Neural progenitor cell (in vitro differentiated cells): ENCODE data around the gene KAT2B. TPM values are rescaled to one million over a fixed set of nuclear protein-coding genes. Genes with fewer than 3 reads are reported as not detected.

Experiments
- DNase-seq: peaks from one replicate; pipeline ENCODE4 v3.0.0-alpha.2; 2016; ENCODE audit warnings: low spot score
- H2AFZ ChIP-seq: fragments of 200-600 bp; sonication (generic); replicated peaks from 2 replicates; pipeline ENCODE4 v1.6.1; 2016; ENCODE audit warnings: antibody characterized with exemption
- H3F3A ChIP-seq: fragments of 200-600 bp; sonication (generic); 2 replicates; pipeline ENCODE4 v1.6.1; 2016; ENCODE audit warnings: antibody characterized with exemption, low read depth
- H3K27ac ChIP-seq: fragments of 200-600 bp; sonication (generic); 2 replicates; pipeline ENCODE4 v1.5.1; 2016; ENCODE audit warnings: mild to moderate bottlenecking
- H3K27me3 ChIP-seq: fragments of 200-600 bp; sonication (generic); 2 replicates; pipeline ENCODE4 v1.6.1; 2016; ENCODE audit warnings: mild to moderate bottlenecking, moderate library complexity
- H3K36me3 ChIP-seq: fragments of 200-600 bp; sonication (generic); 2 replicates; pipeline ENCODE4 v1.5.1; 2016
- H3K4me1 ChIP-seq: fragments of 200-600 bp; sonication (generic); 2 replicates; pipeline ENCODE4 v1.6.1; 2016; ENCODE audit warnings: mixed run types
- H3K4me2 ChIP-seq: fragments of 200-600 bp; sonication (generic); 2 replicates; pipeline ENCODE4 v1.6.1; 2016
- H3K4me3 ChIP-seq: fragments of 200-600 bp; sonication (generic); 2 replicates; pipeline ENCODE4 v1.5.1; 2016
- H3K79me2 ChIP-seq: fragments of 200-600 bp; sonication (generic); 2 replicates; pipeline ENCODE4 v1.6.1; 2016; ENCODE audit warnings: low read depth
- H3K9ac ChIP-seq: fragments of 200-600 bp; sonication (generic); 2 replicates; pipeline ENCODE4 v1.6.1; 2016
- H3K9me3 ChIP-seq: fragments of 200-600 bp; sonication (generic); 2 replicates; pipeline ENCODE4 v1.5.1; 2016; ENCODE audit warnings: low read depth
- H4K20me1 ChIP-seq: fragments of 200-600 bp; sonication (generic); 2 replicates; pipeline ENCODE4 v1.6.1; 2016; ENCODE audit warnings: low read depth
- H3K27ac Mint-ChIP-seq: 3 replicates; pipeline ENCODE4 v1.8.0; 2021; ENCODE audit warnings: mixed read lengths
- H3K27me3 Mint-ChIP-seq: 2 replicates; pipeline ENCODE4 v1.8.0; 2022; ENCODE audit warnings: low read depth, mild to moderate bottlenecking, inconsistent platforms, moderate library complexity, mixed read lengths; ENCODE audit not compliant: insufficient read depth
- H3K36me3 Mint-ChIP-seq: 3 replicates; pipeline ENCODE4 v1.8.0; 2021; ENCODE audit warnings: mixed read lengths
- H3K4me1 Mint-ChIP-seq: 3 replicates; pipeline ENCODE4 v1.8.0; 2021; ENCODE audit warnings: mixed read lengths
- H3K4me3 Mint-ChIP-seq: 3 replicates; pipeline ENCODE4 v1.8.0; 2021; ENCODE audit warnings: mild to moderate bottlenecking, moderate library complexity, mixed read lengths
- H3K9me3 Mint-ChIP-seq: 3 replicates; pipeline ENCODE4 v1.8.0; 2020; ENCODE audit warnings: mixed read lengths
- CTCF ChIP-seq: fragments of 200-600 bp; sonication (generic); IDR thresholded peaks from 2 replicates; pipeline ENCODE4 v1.5.1; 2017; ENCODE audit warnings: antibody characterized with exemption, mild to moderate bottlenecking
- EZH2 ChIP-seq: fragments of 200-600 bp; sonication (generic); IDR thresholded peaks from 2 replicates; pipeline ENCODE4 v1.6.1; 2017; ENCODE audit warnings: antibody characterized with exemption, mild to moderate bottlenecking, moderate library complexity
- EZH2phosphoT487 ChIP-seq: fragments of 200-600 bp; sonication (generic); IDR thresholded peaks from 2 replicates; pipeline ENCODE4 v1.6.1; 2017; ENCODE audit warnings: antibody characterized with exemption
- total RNA-seq: library from RNA; depleted of rRNA; stranded (reverse); fragments of >200 nt; gene quantifications from 2 replicates; pipeline ENCODE4 v1.2.3, GENCODE V29; 2015; ENCODE audit warnings: low replicate concordance

The KAT2B gene
- total RNA-seq, 1 donor from 2014 or later, result 21.6 TPM

GRCh38 chr3:20160230-20160629 lies 120.0 kb downstream of the KAT2B start:
- Histone ChIP-seq H3K36me3 (peaks cover 49% of the 10 kb centered on the region), H3F3A (peaks cover 22% of the 10 kb centered on the region), H3K79me2 (peaks cover 20% of the 10 kb centered on the region), H3K4me2 (no peak overlapping the region), H3K27me3 (no peaks in the 10 kb centered on the region), H4K20me1 (no peaks in the 10 kb centered on the region), H3K27ac (no peak overlapping the region), H2AFZ (no peak overlapping the region), H3K4me1 (peaks cover 16% of the 10 kb centered on the region), H3K9me3 (no peaks in the 10 kb centered on the region), H3K4me3 (no peak overlapping the region), H3K9ac (no peak overlapping the region)
- Mint-ChIP-seq H3K9me3 (no peaks in the 10 kb centered on the region), H3K4me3 (no peak overlapping the region), H3K27me3 (no peaks in the 10 kb centered on the region), H3K36me3 (peaks cover 12% of the 10 kb centered on the region), H3K4me1 (peaks cover 4% of the 10 kb centered on the region), H3K27ac (no peak overlapping the region)
- no peak for DNase-seq
- no peak for TF ChIP-seq EZH2phosphoT487
- no peak for TF ChIP-seq CTCF
- no peak for TF ChIP-seq EZH2

GRCh38 chr3:20161714-20162113 lies 121.5 kb downstream of the KAT2B start:
- Histone ChIP-seq H2AFZ (no peak overlapping the region), H3K4me2 (no peak overlapping the region), H3K79me2 (peaks cover 20% of the 10 kb centered on the region), H4K20me1 (no peaks in the 10 kb centered on the region), H3K9ac (no peak overlapping the region), H3K9me3 (no peaks in the 10 kb centered on the region), H3F3A (peaks cover 9% of the 10 kb centered on the region), H3K36me3 (peaks cover 49% of the 10 kb centered on the region), H3K4me3 (no peak overlapping the region), H3K4me1 (peaks cover 18% of the 10 kb centered on the region), H3K27ac (no peak overlapping the region), H3K27me3 (no peaks in the 10 kb centered on the region)
- no peak for DNase-seq
- Mint-ChIP-seq H3K27ac (no peak overlapping the region), H3K36me3 (peaks cover 17% of the 10 kb centered on the region), H3K27me3 (no peaks in the 10 kb centered on the region), H3K4me3 (no peak overlapping the region), H3K9me3 (no peaks in the 10 kb centered on the region), H3K4me1 (peaks cover 6% of the 10 kb centered on the region)
- TF ChIP-seq EZH2phosphoT487, result no peak
- TF ChIP-seq EZH2, result no peak
- no peak for TF ChIP-seq CTCF

GRCh38 chr3:20173844-20174410 lies 133.7 kb downstream of the KAT2B start:
- no peak for TF ChIP-seq EZH2
- H3K9me3 Mint-ChIP-seq, result no peaks in the 10 kb centered on the region
- peak overlapping the region; percentile 36 for H3K27ac Mint-ChIP-seq
- no peak overlapping the region for H3K4me3 ChIP-seq
- no peak overlapping the region for H3K4me3 Mint-ChIP-seq
- H3K36me3 ChIP-seq, result peaks cover 63% of the 10 kb centered on the region
- no peaks in the 10 kb centered on the region for H3K27me3 ChIP-seq
- no peaks in the 10 kb centered on the region for H3K4me1 ChIP-seq
- no peak overlapping the region for H2AFZ ChIP-seq
- no peaks in the 10 kb centered on the region for H3K27me3 Mint-ChIP-seq
- no peaks in the 10 kb centered on the region for H4K20me1 ChIP-seq
- no peak overlapping the region for H3K4me2 ChIP-seq
- H3F3A ChIP-seq, result no peaks in the 10 kb centered on the region
- DNase-seq, result no peak
- H3K9ac ChIP-seq, result no peak overlapping the region
- no peaks in the 10 kb centered on the region for H3K4me1 Mint-ChIP-seq
- peaks cover 27% of the 10 kb centered on the region for H3K36me3 Mint-ChIP-seq
- no peaks in the 10 kb centered on the region for H3K9me3 ChIP-seq
- no peak overlapping the region for H3K27ac ChIP-seq
- peaks cover 9% of the 10 kb centered on the region for H3K79me2 ChIP-seq

- H3K27me3 Mint-ChIP-seq, result no peaks in the 10 kb centered on the region
- Histone ChIP-seq H3K9me3 (no peaks in the 10 kb centered on the region), H3F3A (peaks cover 8% of the 10 kb centered on the region), H3K79me2 (peaks cover 73% of the 10 kb centered on the region), H2AFZ (no peak overlapping the region), H3K36me3 (peaks cover 45% of the 10 kb centered on the region), H3K4me2 (no peak overlapping the region), H3K9ac (no peak overlapping the region), H3K27me3 (no peaks in the 10 kb centered on the region), H3K4me3 (no peak overlapping the region), H4K20me1 (peaks cover 3% of the 10 kb centered on the region), H3K4me1 (peaks cover 15% of the 10 kb centered on the region), H3K27ac (no peak overlapping the region)
- no peak overlapping the region for H3K27ac Mint-ChIP-seq
- TF ChIP-seq EZH2, result no peak
- no peak for TF ChIP-seq CTCF
- TF ChIP-seq EZH2phosphoT487, result no peak
- peaks cover 21% of the 10 kb centered on the region for H3K36me3 Mint-ChIP-seq
- no peak overlapping the region for H3K4me3 Mint-ChIP-seq
- no peak for DNase-seq
- no peaks in the 10 kb centered on the region for H3K4me1 Mint-ChIP-seq
- no peaks in the 10 kb centered on the region for H3K9me3 Mint-ChIP-seq
Observed at GRCh38 chr3:20181276-20181675, 141.0 kb downstream of the KAT2B start.
